WTC11 (cell line): ENCODE results near the gene IMPDH1.

Experiments used
- ARID4B ChIP-seq: sonication (generic); formaldehyde crosslinking; IDR thresholded peaks from 2 replicates; pipeline ENCODE4 v1.8.0; 2023; ENCODE audit warnings: missing genetic modification reagents, mild to moderate bottlenecking, borderline replicate concordance
- CTCF ChIP-seq: fragments of 200-600 bp; IDR thresholded peaks from 2 replicates; pipeline ENCODE4 v1.8.0; 2022; ENCODE audit warnings: antibody characterized with exemption
- ELF4 ChIP-seq: sonication (generic); formaldehyde crosslinking; IDR thresholded peaks from 2 replicates; pipeline ENCODE4 v1.8.1; 2022; ENCODE audit warnings: low read depth, mild to moderate bottlenecking, moderate library complexity, missing genetic modification reagents
- PRDM15 ChIP-seq: sonication (generic); formaldehyde crosslinking; IDR thresholded peaks from 2 replicates; pipeline ENCODE4 v1.8.0; 2022; ENCODE audit warnings: missing genetic modification reagents
- TEAD1 ChIP-seq: sonication (generic); formaldehyde crosslinking; IDR thresholded peaks from 2 replicates; pipeline ENCODE4 v1.8.0; 2022; ENCODE audit warnings: mild to moderate bottlenecking, missing genetic modification reagents
- ZNF232 ChIP-seq: sonication (generic); formaldehyde crosslinking; IDR thresholded peaks from 2 replicates; pipeline ENCODE4 v1.8.0; 2022; ENCODE audit warnings: mild to moderate bottlenecking, missing genetic modification reagents
- ZNF416 ChIP-seq: fragments of 250-450 bp; sonication (Bioruptor Pico); IDR thresholded peaks from 2 replicates; pipeline ENCODE4 v1.9.0; 2021; ENCODE audit warnings: mild to moderate bottlenecking, inconsistent platforms

GRCh38 chr7:128359939-128360338, 49.8 kb downstream of the IMPDH1 start:
- TF ChIP-seq CTCF (no peak), ZNF416 (CRISPR knock-in tag) (no peak), ZNF232 (CRISPR knock-in tag) (no peak), ARID4B (CRISPR knock-in tag) (no peak), ELF4 (CRISPR knock-in tag) (no peak), PRDM15 (no peak), TEAD1 (CRISPR knock-in tag) (no peak)
